Stimulated activated naive B cell treated with anti-CD40 and anti-IgM and Interleukin-4, amounts not matched to agents 10 μg/mL and 1 μg/mL and 100 μg/mL, for 72 hours (primary cell): Measurements from ENCODE around the gene PSMB10.
A peak's percentile ranks its signal among the peaks of the same experiment; 100 is the strongest.

Experiments
- ATAC-seq, 2 donors: fragments of 150-1000 bp; cut with Tn5 transposase; replicated peaks; 2 replicates each; pipeline ENCODE4 v1.10.0; 2021; ENCODE audit warnings: moderate library complexity in 1 of 2
- DNase-seq: peaks from one replicate; pipeline ENCODE4 v3.0.0; 2021
- H3K27ac Mint-ChIP-seq: one replicate; pipeline ENCODE4 v1.8.0; 2022; ENCODE audit warnings: mild to moderate bottlenecking, mixed read lengths
- H3K27me3 Mint-ChIP-seq, 2 donors: one replicate each; pipeline ENCODE4 v1.8.0; 2022; ENCODE audit warnings: mixed read lengths in 2 of 2
- H3K36me3 Mint-ChIP-seq, 2 donors: one replicate each; pipeline ENCODE4 v1.8.0; 2022; ENCODE audit warnings: mixed read lengths in 2 of 2, mild to moderate bottlenecking in 1 of 2
- H3K4me1 Mint-ChIP-seq, 2 donors: one replicate each; pipeline ENCODE4 v1.8.0; 2022; ENCODE audit warnings: mixed read lengths in 2 of 2, mild to moderate bottlenecking in 1 of 2
- H3K4me3 Mint-ChIP-seq, 2 donors: one replicate each; pipeline ENCODE4 v1.8.0; 2022; ENCODE audit warnings: mild to moderate bottlenecking in 2 of 2, mixed read lengths in 2 of 2, moderate library complexity in 1 of 2
- H3K9me3 Mint-ChIP-seq, 2 donors: one replicate each; pipeline ENCODE4 v1.8.0; 2022; ENCODE audit warnings: mixed read lengths in 2 of 2, mild to moderate bottlenecking in 1 of 2

PSMB10 gene

GRCh38 chr16:67967958-67968399 is 31.3 kb upstream of the PSMB10 start:
- Mint-ChIP-seq H3K9me3 (no peaks in the 10 kb centered on the region), H3K4me3 (peak overlapping the region; percentile 92 to 100), H3K27me3 (no peaks in the 10 kb centered on the region), H3K4me1 (peaks cover 33 to 47% of the 10 kb centered on the region in 2 donors), H3K27ac (peak overlapping the region; percentile 96), H3K36me3 (peaks cover 4 to 15% of the 10 kb centered on the region in 2 donors)
- DNase-seq (peak; percentile 22), ATAC-seq (peak; percentile 33 to 37)

GRCh38 chr16:67967183-67967957 is 30.7 kb upstream of the PSMB10 start:
- no peaks in the 10 kb centered on the region for H3K27me3 Mint-ChIP-seq
- DNase-seq, result no peak

GRCh38 chr16:67966549-67967182 is 30.0 kb upstream of the PSMB10 start:
- DNase-seq (no peak), ATAC-seq (no peak)
- Mint-ChIP-seq H3K27ac (peak overlapping the region; percentile 42), H3K9me3 (no peaks in the 10 kb centered on the region), H3K36me3 (peaks cover 17 to 28% of the 10 kb centered on the region in 2 donors), H3K4me3 (peak overlapping the region; percentile 92 to 100), H3K4me1 (peaks cover 33 to 51% of the 10 kb centered on the region in 2 donors), H3K27me3 (no peaks in the 10 kb centered on the region)

More at GRCh38 chr16:67967183-67967957, 30.7 kb upstream of the PSMB10 start:
- no peaks in the 10 kb centered on the region for H3K9me3 Mint-ChIP-seq
- H3K27ac Mint-ChIP-seq, result peak overlapping the region; percentile 96
- H3K4me1 Mint-ChIP-seq, result peaks cover 33 to 50% of the 10 kb centered on the region in 2 donors
- ATAC-seq, result peak; percentile 1 to 3
- peak overlapping the region; percentile 92 to 100 for H3K4me3 Mint-ChIP-seq
- peaks cover 10 to 21% of the 10 kb centered on the region in 2 donors for H3K36me3 Mint-ChIP-seq

GRCh38 chr16:67965668-67966548 is 29.3 kb upstream of the PSMB10 start:
- Mint-ChIP-seq H3K27me3 (no peaks in the 10 kb centered on the region), H3K27ac (peak overlapping the region; percentile 42), H3K4me1 (peaks cover 33 to 51% of the 10 kb centered on the region in 2 donors), H3K4me3 (no peak overlapping the region), H3K36me3 (peaks cover 24 to 35% of the 10 kb centered on the region in 2 donors), H3K9me3 (no peaks in the 10 kb centered on the region)
- no peak for ATAC-seq
- DNase-seq, result no peak

- ATAC-seq, result no peak
- H3K36me3 Mint-ChIP-seq, result peaks cover 30 to 47% of the 10 kb centered on the region in 2 donors
- no peak overlapping the region for H3K27ac Mint-ChIP-seq
- no peak for DNase-seq
- H3K4me1 Mint-ChIP-seq, result peaks cover 30 to 50% of the 10 kb centered on the region in 2 donors
- no peak overlapping the region for H3K4me3 Mint-ChIP-seq
- no peaks in the 10 kb centered on the region for H3K27me3 Mint-ChIP-seq
- H3K9me3 Mint-ChIP-seq, result no peaks in the 10 kb centered on the region
These were observed 28.0 kb upstream of the PSMB10 start for GRCh38 chr16:67964477-67965131.

GRCh38 chr16:67963662-67964321 is 27.1 kb upstream of the PSMB10 start:
- DNase-seq (no peak), ATAC-seq (no peak)
- no peak overlapping the region for H3K27ac Mint-ChIP-seq
- no peaks in the 10 kb centered on the region for H3K27me3 Mint-ChIP-seq
- H3K9me3 Mint-ChIP-seq, result no peaks in the 10 kb centered on the region
- peaks cover 33 to 47% of the 10 kb centered on the region in 2 donors for H3K36me3 Mint-ChIP-seq
- H3K4me1 Mint-ChIP-seq, result peaks cover 27 to 43% of the 10 kb centered on the region in 2 donors
- H3K4me3 Mint-ChIP-seq, result no peak overlapping the region

GRCh38 chr16:67963292-67963661 is 26.6 kb upstream of the PSMB10 start:
- H3K4me1 Mint-ChIP-seq, result peaks cover 27 to 43% of the 10 kb centered on the region in 2 donors
- ATAC-seq, result no peak

GRCh38 chr16:67962135-67962534 is 25.5 kb upstream of the PSMB10 start:
- DNase-seq (no peak), ATAC-seq (no peak)
- H3K27ac Mint-ChIP-seq, result no peak overlapping the region
- H3K9me3 Mint-ChIP-seq, result no peaks in the 10 kb centered on the region
- peaks cover 44 to 58% of the 10 kb centered on the region in 2 donors for H3K36me3 Mint-ChIP-seq
- H3K27me3 Mint-ChIP-seq, result no peaks in the 10 kb centered on the region
- peaks cover 22 to 34% of the 10 kb centered on the region in 2 donors for H3K4me1 Mint-ChIP-seq
- no peak overlapping the region for H3K4me3 Mint-ChIP-seq

More at GRCh38 chr16:67963292-67963661, 26.6 kb upstream of the PSMB10 start:
- no peak overlapping the region for H3K4me3 Mint-ChIP-seq
- H3K36me3 Mint-ChIP-seq, result peaks cover 38 to 51% of the 10 kb centered on the region in 2 donors
- no peaks in the 10 kb centered on the region for H3K27me3 Mint-ChIP-seq
- DNase-seq, result no peak
- H3K9me3 Mint-ChIP-seq, result no peaks in the 10 kb centered on the region
- H3K27ac Mint-ChIP-seq, result no peak overlapping the region

GRCh38 chr16:67961551-67961957 is 24.9 kb upstream of the PSMB10 start:
- no peak overlapping the region for H3K27ac Mint-ChIP-seq
- no peaks in the 10 kb centered on the region for H3K27me3 Mint-ChIP-seq
- H3K9me3 Mint-ChIP-seq, result no peaks in the 10 kb centered on the region
- peaks cover 17 to 29% of the 10 kb centered on the region in 2 donors for H3K4me1 Mint-ChIP-seq
- DNase-seq, result no peak
- no peak overlapping the region for H3K4me3 Mint-ChIP-seq
- ATAC-seq, result no peak
- peaks cover 44 to 57% of the 10 kb centered on the region in 2 donors for H3K36me3 Mint-ChIP-seq

- Mint-ChIP-seq H3K4me3 (no peak overlapping the region), H3K9me3 (no peaks in the 10 kb centered on the region), H3K27ac (no peak overlapping the region), H3K36me3 (peaks cover 42 to 56% of the 10 kb centered on the region in 2 donors), H3K27me3 (no peaks in the 10 kb centered on the region), H3K4me1 (peaks cover 2 to 13% of the 10 kb centered on the region in 2 donors)
- ATAC-seq (no peak), DNase-seq (no peak)
These were observed 23.1 kb upstream of the PSMB10 start for GRCh38 chr16:67959536-67960329.

- ATAC-seq, result no peak
- DNase-seq, result no peak
- Mint-ChIP-seq H3K27ac (no peak overlapping the region), H3K4me1 (peaks cover 0 to 7% of the 10 kb centered on the region in 2 donors), H3K36me3 (peaks cover 46 to 60% of the 10 kb centered on the region in 2 donors), H3K9me3 (no peaks in the 10 kb centered on the region), H3K4me3 (no peak overlapping the region), H3K27me3 (no peaks in the 10 kb centered on the region)
These were observed 21.0 kb upstream of the PSMB10 start for GRCh38 chr16:67957622-67958021.

GRCh38 chr16:67954421-67955196 is 18.0 kb upstream of the PSMB10 start:
- no peak for DNase-seq
- Mint-ChIP-seq H3K27me3 (no peaks in the 10 kb centered on the region), H3K4me1 (peaks cover 0 to under 1% of the 10 kb centered on the region in 2 donors), H3K36me3 (peaks cover 42 to 45% of the 10 kb centered on the region in 2 donors), H3K4me3 (no peak overlapping the region), H3K27ac (no peak overlapping the region), H3K9me3 (no peaks in the 10 kb centered on the region)
- no peak for ATAC-seq
